ENCODE results near the gene KLRD1.

- TF ChIP-seq POLR2A (IDR thresholded peaks at IDR 0.05) (no peak), CTCF (IDR thresholded peaks at IDR 0.05) (no peak)
Observed at GRCh38 chr12:10366875-10367274, 59.2 kb downstream of the KLRD1 start.
